ENCODE data around the gene EXOC4.
"Not testable (repeated sequence)": the region's sequence is repeated elsewhere in the genome, so short reads cannot be mapped to it uniquely, and the experiment has no call there.

Gene EXOC4

GRCh38 chr7:133750287-133750686, 497.4 kb downstream of the EXOC4 start:
- DNase-seq = no peak
- TF ChIP-seq POLR2A (IDR thresholded peaks at IDR 0.05; ENCODE audit: low read length) (no peak), GATA1 (IDR thresholded peaks at IDR 0.05; ENCODE audit: low read depth, low read length) (no peak)

- TF ChIP-seq GATA1 (IDR thresholded peaks at IDR 0.05; ENCODE audit: low read depth, low read length) (no peak), POLR2A (IDR thresholded peaks at IDR 0.05; ENCODE audit: low read length) (no peak)
- DNase-seq = no peak
Measured at GRCh38 chr7:133751079-133751478, 498.2 kb downstream of the EXOC4 start.

DNA sequence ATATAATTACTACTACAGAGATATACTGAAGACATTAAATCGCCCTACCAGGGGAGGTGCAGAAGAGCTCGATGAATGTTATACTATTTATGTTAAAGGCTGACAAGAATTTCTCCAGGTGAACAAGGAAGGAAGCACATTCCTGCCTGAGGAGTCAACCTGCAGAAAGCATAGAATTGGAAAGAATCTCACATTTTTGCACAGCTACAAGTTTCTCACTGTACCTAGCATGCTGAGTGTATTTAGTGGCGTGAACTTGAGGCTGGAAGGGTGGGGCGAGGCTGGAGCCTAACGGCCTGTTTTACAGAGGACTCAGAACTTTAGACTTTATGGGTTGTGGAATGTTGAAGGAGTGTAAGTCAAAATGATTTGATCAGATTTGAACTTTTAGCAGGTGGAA, 500.6 kb downstream of the EXOC4 start:
- no peak for DNase-seq
- TF ChIP-seq POLR2A (IDR thresholded peaks at IDR 0.05; ENCODE audit: low read length) = no peak
- no peak for TF ChIP-seq GATA1 (IDR thresholded peaks at IDR 0.05; ENCODE audit: low read depth, low read length)

DNA sequence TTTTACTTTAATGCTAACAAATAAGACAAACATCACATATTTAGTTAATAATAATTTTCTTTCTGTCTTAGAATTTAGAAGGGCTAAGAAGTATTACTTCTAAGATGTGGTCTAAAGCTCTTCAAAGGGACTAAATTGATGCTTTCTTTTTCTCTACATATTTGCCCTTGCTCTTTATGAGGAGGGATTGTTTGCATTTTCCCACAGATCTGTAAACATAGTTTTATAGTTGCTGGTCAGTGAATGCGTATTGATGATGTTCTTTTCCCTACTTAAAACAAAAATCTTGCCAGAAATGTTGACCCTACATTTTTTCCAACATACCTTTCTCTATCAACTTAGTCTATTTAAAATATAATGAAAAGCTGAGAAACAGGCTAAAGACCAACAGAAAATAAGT, 501.8 kb downstream of the EXOC4 start:
- TF ChIP-seq GATA1 (IDR thresholded peaks at IDR 0.05; ENCODE audit: low read depth, low read length) (no peak), POLR2A (IDR thresholded peaks at IDR 0.05; ENCODE audit: low read length) (no peak)
- no peak for DNase-seq

GRCh38 chr7:133755901-133756300, 503.0 kb downstream of the EXOC4 start:
- DNase-seq = no peak
- TF ChIP-seq POLR2A (IDR thresholded peaks at IDR 0.05; ENCODE audit: low read length) (no peak), GATA1 (IDR thresholded peaks at IDR 0.05; ENCODE audit: low read depth, low read length) (no peak)

GRCh38 chr7:133761443-133761842, 508.6 kb downstream of the EXOC4 start:
- TF ChIP-seq GATA1 (IDR thresholded peaks at IDR 0.05; ENCODE audit: low read depth, low read length) (no peak), POLR2A (IDR thresholded peaks at IDR 0.05; ENCODE audit: low read length) (no peak)
- DNase-seq = no peak

- TF ChIP-seq POLR2A (IDR thresholded peaks at IDR 0.05; ENCODE audit: low read length) = no peak
- no peak for TF ChIP-seq GATA1 (IDR thresholded peaks at IDR 0.05; ENCODE audit: low read depth, low read length)
Measured at GRCh38 chr7:133763076-133763640, 510.3 kb downstream of the EXOC4 start.

DNA sequence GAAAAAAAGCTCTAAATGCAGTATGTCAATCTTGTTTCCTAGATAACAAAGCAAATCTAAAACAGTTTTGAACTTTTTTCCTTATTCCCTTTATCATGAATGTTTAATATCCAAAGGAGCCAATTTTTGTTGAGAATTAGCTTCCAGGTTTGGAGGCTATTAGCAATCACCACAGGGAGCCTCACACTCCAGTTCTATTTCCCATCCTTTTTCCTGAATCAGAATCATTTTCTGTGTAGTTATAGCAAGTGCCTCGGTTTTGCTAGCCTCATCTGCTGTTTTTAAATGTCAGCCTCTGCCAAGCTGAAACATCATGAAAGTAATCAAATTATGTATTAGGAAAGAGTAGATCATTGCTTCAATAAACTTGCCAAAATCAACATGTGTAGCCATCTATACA, 516.8 kb downstream of the EXOC4 start:
- TF ChIP-seq GATA1 (IDR thresholded peaks at IDR 0.05; ENCODE audit: low read depth, low read length) (no peak), POLR2A (IDR thresholded peaks at IDR 0.05; ENCODE audit: low read length) (no peak)
- no peak for DNase-seq

More at GRCh38 chr7:133763076-133763640, 510.3 kb downstream of the EXOC4 start:
- DNase-seq = no peak

GRCh38 chr7:133770863-133771492, 518.1 kb downstream of the EXOC4 start:
- DNase-seq = no peak
- TF ChIP-seq POLR2A (IDR thresholded peaks at IDR 0.05; ENCODE audit: low read length) = no peak
- TF ChIP-seq GATA1 (IDR thresholded peaks at IDR 0.05; ENCODE audit: low read depth, low read length) = no peak

- TF ChIP-seq POLR2A (IDR thresholded peaks at IDR 0.05; ENCODE audit: low read length) (no peak), GATA1 (IDR thresholded peaks at IDR 0.05; ENCODE audit: low read depth, low read length) (no peak)
- no peak for DNase-seq
Measured at GRCh38 chr7:133771788-133772419, 519.0 kb downstream of the EXOC4 start.

- DNase-seq = no peak
- TF ChIP-seq POLR2A (IDR thresholded peaks at IDR 0.05; ENCODE audit: low read length) (no peak), GATA1 (IDR thresholded peaks at IDR 0.05; ENCODE audit: low read depth, low read length) (no peak)
Measured at GRCh38 chr7:133773601-133774000, 520.7 kb downstream of the EXOC4 start.

GRCh38 chr7:133775201-133775600, 522.3 kb downstream of the EXOC4 start:
- no peak for TF ChIP-seq POLR2A (IDR thresholded peaks at IDR 0.05; ENCODE audit: low read length)
- no peak for TF ChIP-seq GATA1 (IDR thresholded peaks at IDR 0.05; ENCODE audit: low read depth, low read length)
- no peak for DNase-seq

GRCh38 chr7:133776266-133776665, 523.4 kb downstream of the EXOC4 start:
- TF ChIP-seq GATA1 (IDR thresholded peaks at IDR 0.05; ENCODE audit: low read depth, low read length) = no peak
- no peak for TF ChIP-seq POLR2A (IDR thresholded peaks at IDR 0.05; ENCODE audit: low read length)
- no peak for DNase-seq

DNA sequence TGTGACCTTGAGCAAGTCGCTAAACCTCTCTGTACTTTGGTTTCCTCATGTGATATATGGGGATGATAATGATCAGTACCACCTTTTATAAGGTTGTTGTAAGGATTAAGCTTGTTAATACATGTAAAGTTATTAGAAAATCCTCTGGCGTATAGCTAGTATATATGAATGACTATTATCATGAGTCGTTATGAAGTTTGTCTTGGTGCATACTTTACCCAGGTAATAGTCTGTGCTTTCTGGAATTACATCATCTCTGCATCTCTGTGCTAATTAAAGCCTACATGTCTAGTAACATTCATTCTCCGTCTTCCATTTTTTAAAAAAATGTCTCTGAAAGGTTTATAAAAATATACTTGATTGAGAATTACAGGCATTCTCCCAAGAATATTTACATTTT, 524.8 kb downstream of the EXOC4 start:
- TF ChIP-seq GATA1 (IDR thresholded peaks at IDR 0.05; ENCODE audit: low read depth, low read length) (no peak), POLR2A (IDR thresholded peaks at IDR 0.05; ENCODE audit: low read length) (no peak)
- no peak for DNase-seq

- no peak for DNase-seq
- no peak for TF ChIP-seq GATA1 (IDR thresholded peaks at IDR 0.05; ENCODE audit: low read depth, low read length)
- no peak for TF ChIP-seq POLR2A (IDR thresholded peaks at IDR 0.05; ENCODE audit: low read length)
Measured at GRCh38 chr7:133778472-133778871, 525.6 kb downstream of the EXOC4 start.

DNA sequence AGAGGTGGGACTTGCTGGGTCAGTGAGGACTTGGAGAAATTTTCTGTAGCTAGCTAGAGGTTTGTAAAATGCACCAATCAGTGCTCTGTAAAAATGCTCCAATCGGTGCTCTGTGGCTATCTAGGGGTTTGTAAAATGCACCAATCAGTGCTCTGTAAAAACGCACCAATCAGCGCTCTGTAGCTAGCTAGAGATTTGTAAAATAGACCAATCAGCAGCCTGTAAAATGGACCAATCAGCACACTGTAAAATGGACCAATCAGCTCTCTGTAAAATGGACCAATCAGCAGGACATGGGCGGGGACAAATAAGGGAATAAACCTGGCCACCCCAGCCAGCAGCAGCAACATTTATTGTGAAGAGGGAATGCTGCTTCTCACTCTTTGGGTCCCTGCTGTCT, 526.7 kb downstream of the EXOC4 start:
- DNase-seq = not testable (repeated sequence)

Data from erythroblast (primary cell).